GM23248 (cell line): ENCODE data around the gene DCDC1. TPM values are rescaled to one million over a fixed set of nuclear protein-coding genes. Genes with fewer than 3 reads are reported as not detected.

Source experiments
- DNase-seq: peaks from one replicate; pipeline ENCODE4 v3.0.0-alpha.2; 2015
- H2AFZ ChIP-seq: fragments of 200-600 bp; sonication (generic); 2 replicates; pipeline ENCODE4 v1.6.1; 2016; ENCODE audit warnings: antibody characterized with exemption
- H3F3A ChIP-seq: fragments of 200-600 bp; sonication (generic); 2 replicates; pipeline ENCODE4 v1.6.1; 2016; ENCODE audit warnings: mild to moderate bottlenecking, antibody characterized with exemption, mixed run types; ENCODE audit not compliant: insufficient read depth
- H3K27ac ChIP-seq: fragments of 200-600 bp; sonication (generic); 2 replicates; pipeline ENCODE4 v1.5.1; 2016; ENCODE audit warnings: mild to moderate bottlenecking
- H3K27me3 ChIP-seq: fragments of 200-600 bp; sonication (generic); replicated peaks from 2 replicates; pipeline ENCODE4 v1.6.1; 2016; ENCODE audit warnings: mild to moderate bottlenecking; ENCODE audit not compliant: insufficient read depth
- H3K36me3 ChIP-seq: fragments of 200-600 bp; sonication (generic); 2 replicates; pipeline ENCODE4 v1.6.1; 2016; ENCODE audit warnings: low read depth, mild to moderate bottlenecking
- H3K4me1 ChIP-seq: fragments of 200-600 bp; sonication (generic); 2 replicates; pipeline ENCODE4 v1.6.1; 2016; ENCODE audit warnings: mild to moderate bottlenecking; ENCODE audit not compliant: insufficient read depth
- H3K4me2 ChIP-seq: fragments of 200-600 bp; sonication (generic); one replicate; pipeline ENCODE4 v1.6.1; 2016; ENCODE audit warnings: mild to moderate bottlenecking; ENCODE audit not compliant: unreplicated experiment
- H3K4me3 ChIP-seq: fragments of 200-600 bp; sonication (generic); 2 replicates; pipeline ENCODE4 v1.5.1; 2016; ENCODE audit warnings: mild to moderate bottlenecking
- H3K79me2 ChIP-seq: fragments of 200-600 bp; sonication (generic); 2 replicates; pipeline ENCODE4 v1.6.1; 2016; ENCODE audit warnings: mild to moderate bottlenecking; ENCODE audit not compliant: insufficient read depth
- H3K9ac ChIP-seq: fragments of 200-600 bp; sonication (generic); 2 replicates; pipeline ENCODE4 v1.6.1; 2016; ENCODE audit warnings: mild to moderate bottlenecking
- H3K9me2 ChIP-seq: fragments of 200-600 bp; sonication (generic); 2 replicates; pipeline ENCODE4 v1.6.1; 2016; ENCODE audit warnings: mixed run types, mild to moderate bottlenecking, moderate library complexity; ENCODE audit not compliant: insufficient read depth
- H3K9me3 ChIP-seq: fragments of 200-600 bp; sonication (generic); one replicate; pipeline ENCODE4 v1.6.1; 2017; ENCODE audit warnings: low read depth
- H4K20me1 ChIP-seq: fragments of 200-600 bp; sonication (generic); 2 replicates; pipeline ENCODE4 v1.6.0; 2016; ENCODE audit not compliant: insufficient read depth
- EZH2 ChIP-seq: fragments of 200-600 bp; sonication (generic); IDR thresholded peaks from 2 replicates; pipeline ENCODE4 v1.6.1; 2018; ENCODE audit warnings: antibody characterized with exemption, mild to moderate bottlenecking; ENCODE audit not compliant: insufficient read depth, poor library complexity, severe bottlenecking
- EZH2phosphoT487 ChIP-seq: fragments of 200-600 bp; sonication (generic); IDR thresholded peaks from 2 replicates; pipeline ENCODE4 v1.6.1; 2018; ENCODE audit warnings: antibody characterized with exemption, moderate library complexity, mild to moderate bottlenecking, low read depth; ENCODE audit not compliant: insufficient read depth
- WGBS, 2 experiments: methylation state at CpG; one replicate each; pipeline ENCODE4 v1.1.6; 2015 to 2017; ENCODE audit warnings: low lambda C conversion rate in 2 of 2, low coverage in 1 of 2; ENCODE audit errors: missing lambda C conversion rate in 2 of 2; 5-methylcytosine and 5-hydroxymethylcytosine counted together
- in situ Hi-C: fragments of 300-500 bp; cut with MboI; formaldehyde crosslinking; loops from 2 replicates; pipeline ENCODE4 v1.15.0; 2020
- polyA plus RNA-seq: library from polyadenylated mRNA; unstranded; fragments of >200 nt; fragmentation: Nextera tagmentation; extraction: Ambion mirVana; gene quantifications from 2 replicates; pipeline ENCODE4 v1.2.1, GENCODE V29; 2016
- total RNA-seq: library from RNA; depleted of rRNA; stranded (reverse); fragments of >200 nt; shearing (Covaris generic); gene quantifications from 2 replicates; pipeline ENCODE4 v1.2.3, GENCODE V29; 2014; rRNA removed

The DCDC1 gene
- total and polyA plus RNA-seq, 2 experiments from 2014 or later, result not detected

- no peak for TF ChIP-seq EZH2phosphoT487
- TF ChIP-seq EZH2, result no peak
- Histone ChIP-seq H3K79me2 (no peaks in the 10 kb centered on the region), H3K9me2 (no peaks in the 10 kb centered on the region), H3K4me1 (no peaks in the 10 kb centered on the region), H2AFZ (no peak overlapping the region), H3K27me3 (no peaks in the 10 kb centered on the region), H3F3A (no peaks in the 10 kb centered on the region), H3K9ac (no peak overlapping the region), H3K36me3 (no peaks in the 10 kb centered on the region), H3K27ac (no peak overlapping the region), H3K4me2 (no peak overlapping the region), H3K9me3 (no peaks in the 10 kb centered on the region), H4K20me1 (no peaks in the 10 kb centered on the region), H3K4me3 (no peak overlapping the region)
- no peak for DNase-seq
- WGBS, 2 experiments, result 14 to 31% methylated on average over 1 of the region's 1 CpG
- in situ Hi-C loops, result no loop called here
Observed at GRCh38 chr11:30814737-30815136, 554.8 kb downstream of the DCDC1 start.

Other genes starting within 250 kb of the DCDC1 start
- 16.9 and 22.6 TPM in 2 replicates for gene DNAJC24, start 121 bp upstream of the DCDC1 start, total RNA-seq
- 13.1 and 13.3 TPM in 2 replicates for gene DNAJC24, start 121 bp upstream of the DCDC1 start, polyA plus RNA-seq
- 6.6 and 8.8 TPM in 2 replicates for gene IMMP1L, start 139.9 kb upstream of the DCDC1 start, total RNA-seq
- 16.9 and 19.9 TPM in 2 replicates for gene IMMP1L, start 139.9 kb upstream of the DCDC1 start, polyA plus RNA-seq
- gene ELP4, start 140.0 kb upstream of the DCDC1 start, total RNA-seq, result 11.8 and 20.1 TPM in 2 replicates
- gene ELP4, start 140.0 kb upstream of the DCDC1 start, polyA plus RNA-seq, result 15.9 and 16.2 TPM in 2 replicates